RWPE2 (cell line): ENCODE data around the gene CCDC9B.

ENCODE experiments used
- ATAC-seq: fragments of 200-7000 bp; cut with Tn5 transposase; 3 replicates; pipeline ENCODE4 v1.9.1; 2021; ENCODE audit warnings: low read depth
- DNase-seq: peaks from one replicate; pipeline ENCODE4 v3.0.0-alpha.2; 2020; ENCODE audit warnings: low spot score
- H3K27ac ChIP-seq: fragments of 450-650 bp; 2 replicates; pipeline ENCODE4 v1.5.1; 2017; ENCODE audit warnings: mild to moderate bottlenecking; ENCODE audit not compliant: poor library complexity, severe bottlenecking
- H3K27me3 ChIP-seq: fragments of 250-450 bp; sonication (Bioruptor Pico); 2 replicates; pipeline ENCODE4 v1.5.1; 2021; ENCODE audit warnings: mild to moderate bottlenecking, moderate library complexity; ENCODE audit not compliant: insufficient read depth, poor library complexity, severe bottlenecking
- H3K36me3 ChIP-seq: fragments of 250-450 bp; sonication (Bioruptor Pico); 2 replicates; pipeline ENCODE4 v1.5.1; 2020; ENCODE audit warnings: low read depth, mild to moderate bottlenecking, moderate library complexity
- H3K4me1 ChIP-seq: fragments of 250-450 bp; sonication (Bioruptor Pico); 2 replicates; pipeline ENCODE4 v1.5.1; 2021; ENCODE audit warnings: mild to moderate bottlenecking, moderate library complexity; ENCODE audit not compliant: insufficient read depth, poor library complexity, severe bottlenecking
- H3K4me3 ChIP-seq: fragments of 250-450 bp; sonication (Bioruptor Pico); 2 replicates; pipeline ENCODE4 v1.5.1; 2021; ENCODE audit warnings: mild to moderate bottlenecking, moderate library complexity; ENCODE audit not compliant: severe bottlenecking
- H3K9me3 ChIP-seq: fragments of 250-450 bp; sonication (Bioruptor Pico); 2 replicates; pipeline ENCODE4 v1.5.1; 2021; ENCODE audit warnings: mild to moderate bottlenecking, moderate library complexity; ENCODE audit not compliant: severe bottlenecking
- CTCF ChIP-seq: fragments of 450-650 bp; IDR thresholded peaks from one replicate; pipeline ENCODE4 v1.5.1; 2017; ENCODE audit warnings: mild to moderate bottlenecking, moderate library complexity; ENCODE audit not compliant: poor library complexity, severe bottlenecking

CCDC9B gene

GRCh38 chr15:40379374-40379773 lies 38.6 kb upstream of the CCDC9B start:
- peaks cover 9% of the 10 kb centered on the region for H3K36me3 ChIP-seq
- H3K4me1 ChIP-seq, result peaks cover 16% of the 10 kb centered on the region
- no peak overlapping the region for H3K4me3 ChIP-seq
- no peaks in the 10 kb centered on the region for H3K27me3 ChIP-seq
- ATAC-seq, result no peak
- no peaks in the 10 kb centered on the region for H3K9me3 ChIP-seq
- TF ChIP-seq CTCF, result no peak
- DNase-seq, result no peak
- peak overlapping the region; percentile 71 for H3K27ac ChIP-seq

- DNase-seq (no peak), ATAC-seq (no peak)
- H3K4me1 ChIP-seq, result peaks cover 12% of the 10 kb centered on the region
- no peak overlapping the region for H3K4me3 ChIP-seq
- no peaks in the 10 kb centered on the region for H3K27me3 ChIP-seq
- no peaks in the 10 kb centered on the region for H3K9me3 ChIP-seq
- H3K36me3 ChIP-seq, result no peaks in the 10 kb centered on the region
- TF ChIP-seq CTCF, result no peak
- H3K27ac ChIP-seq, result no peak overlapping the region
Observed at GRCh38 chr15:40377606-40378005, 36.9 kb upstream of the CCDC9B start.

- H3K27me3 ChIP-seq, result no peaks in the 10 kb centered on the region
- TF ChIP-seq CTCF, result no peak
- DNase-seq (no peak), ATAC-seq (no peak)
- no peaks in the 10 kb centered on the region for H3K9me3 ChIP-seq
- no peak overlapping the region for H3K4me3 ChIP-seq
- H3K4me1 ChIP-seq, result no peaks in the 10 kb centered on the region
- H3K36me3 ChIP-seq, result no peaks in the 10 kb centered on the region
- no peak overlapping the region for H3K27ac ChIP-seq
Observed at GRCh38 chr15:40372981-40373380, 32.2 kb upstream of the CCDC9B start.

- no peak overlapping the region for H3K4me3 ChIP-seq
- no peak for ATAC-seq
- no peaks in the 10 kb centered on the region for H3K4me1 ChIP-seq
- TF ChIP-seq CTCF, result no peak
- H3K36me3 ChIP-seq, result no peaks in the 10 kb centered on the region
- no peaks in the 10 kb centered on the region for H3K9me3 ChIP-seq
- peak; percentile 75 for DNase-seq
- no peak overlapping the region for H3K27ac ChIP-seq
- H3K27me3 ChIP-seq, result no peaks in the 10 kb centered on the region
Observed at GRCh38 chr15:40369971-40370370, 29.2 kb upstream of the CCDC9B start.

GRCh38 chr15:40369474-40369869 lies 28.7 kb upstream of the CCDC9B start:
- Histone ChIP-seq H3K4me1 (no peaks in the 10 kb centered on the region), H3K27me3 (no peaks in the 10 kb centered on the region), H3K9me3 (no peaks in the 10 kb centered on the region), H3K27ac (no peak overlapping the region), H3K4me3 (no peak overlapping the region), H3K36me3 (no peaks in the 10 kb centered on the region)
- ATAC-seq (no peak), DNase-seq (peak; percentile 73)
- no peak for TF ChIP-seq CTCF
